Fibroblast of lung (primary cell): ENCODE data around the gene FAM222A.

ENCODE experiments used
- EZH2 ChIP-seq: IDR thresholded peaks from 2 replicates; pipeline ENCODE4 v1.5.1; 2012; ENCODE audit warnings: low read length, control low read depth, mild to moderate bottlenecking; ENCODE audit errors: missing control alignments
- TF ChIP-seq, protein P1 (sequence below), 2 donors: IDR thresholded peaks in 1 of 2; conservative IDR thresholded peaks in 1 of 2; 1 replicate in 1 of 2; 2 replicates in 1 of 2; pipeline ENCODE4 v1.5.1; 2011 to 2012; ENCODE audit warnings: low read length in 2 of 2, control low read depth in 1 of 2, inconsistent platforms in 1 of 2, low read depth in 1 of 2, mild to moderate bottlenecking in 1 of 2

DNA sequence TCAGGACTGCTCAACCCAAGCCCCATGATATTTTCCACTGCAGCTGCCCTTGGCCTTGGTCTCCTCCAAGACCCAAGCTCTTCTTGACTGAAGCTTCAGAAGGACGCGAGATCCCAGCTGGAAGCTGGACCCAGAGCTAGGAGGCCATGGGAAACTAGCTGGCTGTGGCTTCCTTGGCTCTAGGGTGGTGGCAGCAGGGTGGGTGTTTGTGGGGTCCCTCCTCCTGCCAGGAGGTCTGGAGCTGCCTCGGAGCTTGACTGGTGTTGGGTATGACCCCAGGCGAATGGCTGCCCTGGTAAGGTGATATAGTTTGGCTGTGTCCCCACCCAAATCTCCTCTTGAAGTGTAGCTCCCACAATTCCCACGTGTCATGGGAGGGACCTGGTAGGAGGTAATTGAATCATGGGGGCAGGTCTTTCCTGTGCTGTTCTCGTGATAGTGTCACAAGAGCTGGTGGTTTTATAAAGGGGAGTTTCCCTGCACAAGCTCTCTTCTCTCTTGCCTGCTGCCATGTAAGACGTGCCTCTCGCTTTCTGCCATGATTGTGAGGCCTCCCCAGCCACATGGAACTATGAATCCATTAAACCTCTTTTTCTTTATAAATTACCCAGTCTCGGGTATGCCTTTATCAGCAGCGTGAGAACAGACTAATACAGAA is 68.2 kb downstream of the FAM222A start:
- TF ChIP-seq, protein P1, sequence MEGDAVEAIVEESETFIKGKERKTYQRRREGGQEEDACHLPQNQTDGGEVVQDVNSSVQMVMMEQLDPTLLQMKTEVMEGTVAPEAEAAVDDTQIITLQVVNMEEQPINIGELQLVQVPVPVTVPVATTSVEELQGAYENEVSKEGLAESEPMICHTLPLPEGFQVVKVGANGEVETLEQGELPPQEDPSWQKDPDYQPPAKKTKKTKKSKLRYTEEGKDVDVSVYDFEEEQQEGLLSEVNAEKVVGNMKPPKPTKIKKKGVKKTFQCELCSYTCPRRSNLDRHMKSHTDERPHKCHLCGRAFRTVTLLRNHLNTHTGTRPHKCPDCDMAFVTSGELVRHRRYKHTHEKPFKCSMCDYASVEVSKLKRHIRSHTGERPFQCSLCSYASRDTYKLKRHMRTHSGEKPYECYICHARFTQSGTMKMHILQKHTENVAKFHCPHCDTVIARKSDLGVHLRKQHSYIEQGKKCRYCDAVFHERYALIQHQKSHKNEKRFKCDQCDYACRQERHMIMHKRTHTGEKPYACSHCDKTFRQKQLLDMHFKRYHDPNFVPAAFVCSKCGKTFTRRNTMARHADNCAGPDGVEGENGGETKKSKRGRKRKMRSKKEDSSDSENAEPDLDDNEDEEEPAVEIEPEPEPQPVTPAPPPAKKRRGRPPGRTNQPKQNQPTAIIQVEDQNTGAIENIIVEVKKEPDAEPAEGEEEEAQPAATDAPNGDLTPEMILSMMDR (conservative IDR thresholded peaks at IDR 0.05 in 1 of 2, IDR thresholded peaks at IDR 0.05 in 1 of 2; ENCODE audit: low read depth in 1 of 2, low read length in 2 of 2): no peak
- TF ChIP-seq EZH2: no peak
